HEK293T (cell line): ENCODE measurements around the gene PREB.

Source experiments
- BHLHE40 ChIP-seq: fragments of 450-650 bp; IDR thresholded peaks from 2 replicates; pipeline ENCODE4 v1.6.1; 2016; ENCODE audit warnings: mild to moderate bottlenecking, moderate library complexity, borderline replicate concordance
- ELF4 ChIP-seq: fragments of 450-650 bp; IDR thresholded peaks from 2 replicates; pipeline ENCODE4 v1.6.1; 2017; ENCODE audit warnings: antibody characterized with exemption
- FOXA1 ChIP-seq: fragments of 450-650 bp; IDR thresholded peaks from 2 replicates; pipeline ENCODE4 v1.6.1; 2016; ENCODE audit warnings: mild to moderate bottlenecking
- FOXK2 ChIP-seq: fragments of 450-650 bp; IDR thresholded peaks from 2 replicates; pipeline ENCODE4 v1.6.1; 2016; ENCODE audit warnings: mild to moderate bottlenecking
- FOXM1 ChIP-seq: fragments of 450-650 bp; IDR thresholded peaks from 2 replicates; pipeline ENCODE4 v1.6.1; 2017; ENCODE audit warnings: mild to moderate bottlenecking, borderline replicate concordance
- NFRKB ChIP-seq: fragments of 450-650 bp; IDR thresholded peaks from 2 replicates; pipeline ENCODE4 v1.6.1; 2016; ENCODE audit warnings: mild to moderate bottlenecking, moderate library complexity
- SP1 ChIP-seq: fragments of 450-650 bp; IDR thresholded peaks from 2 replicates; pipeline ENCODE4 v1.6.1; 2017
- SUZ12 ChIP-seq: fragments of 450-650 bp; IDR thresholded peaks from 2 replicates; pipeline ENCODE4 v1.6.1; 2016; ENCODE audit warnings: mild to moderate bottlenecking
- TARDBP ChIP-seq: fragments of 450-650 bp; IDR thresholded peaks from 2 replicates; pipeline ENCODE4 v1.6.1; 2016
- ZNF384 ChIP-seq: fragments of 450-650 bp; IDR thresholded peaks from 2 replicates; pipeline ENCODE4 v1.6.1; 2016

GRCh38 chr2:27130396-27130795, 4.0 kb downstream of the PREB start:
- TF ChIP-seq FOXM1 (no peak), FOXA1 (no peak), TARDBP (no peak), SUZ12 (no peak), FOXK2 (no peak), SP1 (no peak), BHLHE40 (no peak), ZNF384 (no peak), ELF4 (no peak), NFRKB (no peak)
